K562 (cell line): ENCODE results near the gene LVRN. TPM values are rescaled to one million over a fixed set of nuclear protein-coding genes. Genes with fewer than 3 reads are reported as not detected.

Source experiments
- HNRNPLL ChIP-seq: fragments of 200-400 bp; formaldehyde crosslinking; IDR thresholded peaks from 2 replicates; pipeline ENCODE4 v1.6.1; 2017; ENCODE audit warnings: low read length, low read depth, mild to moderate bottlenecking; ENCODE audit not compliant: poor library complexity, severe bottlenecking
- NFIX ChIP-seq: fragments of 250-450 bp; sonication (Bioruptor Pico); IDR thresholded peaks from 2 replicates; pipeline ENCODE4 v1.4.0; 2020; ENCODE audit warnings: low read depth, mild to moderate bottlenecking, moderate library complexity
- ZBED1 ChIP-seq: IDR thresholded peaks from 2 replicates; pipeline ENCODE4 v1.6.1; 2014
- polyA plus RNA-seq, 8 experiments: library from polyadenylated mRNA; depleted of rRNA in 4 of 8; stranded (reverse) in 5 of 8; unstranded in 3 of 8; fragments of >200 nt; fragmentation: Nextera tagmentation in 2 of 8; fragmentation: Illumina TruSeq in 1 of 8; extraction: Ambion mirVana in 2 of 8; extraction: Trizol in 1 of 8; gene quantifications; 2 replicates each; pipeline versions ENCODE4 v1.2.1 to v1.2.3, GENCODE V29; 2011 to 2014; ENCODE audit warnings: inconsistent platforms in 1 of 8, missing spikeins in 1 of 8
- total RNA-seq, 7 experiments: library from RNA; depleted of rRNA in 6 of 7; stranded (reverse); fragments of >200 nt in 6 of 7; fragmentation: Illumina TruSeq in 2 of 7; extraction: Trizol in 2 of 7; gene quantifications; 2 replicates each; pipeline versions ENCODE4 v1.2.1 to v1.2.3, GENCODE V29; 2011 to 2021; ENCODE audit warnings: low replicate concordance in 1 of 7
- TF ChIP-seq, protein P1 (sequence below), 2 experiments: fragments of 450-650 bp; IDR thresholded peaks; 2 replicates each; pipeline ENCODE4 v1.6.1; 2016; ENCODE audit warnings: mild to moderate bottlenecking in 2 of 2, borderline replicate concordance in 1 of 2, low read depth in 1 of 2, moderate library complexity in 1 of 2

The LVRN gene
- total and polyA plus RNA-seq, 9 of the 15 experiments (the other 6 are each of a cell fraction or from before 2014, with no cell fraction given), result 2.6 to 5.3 (median 4.1) TPM

DNA sequence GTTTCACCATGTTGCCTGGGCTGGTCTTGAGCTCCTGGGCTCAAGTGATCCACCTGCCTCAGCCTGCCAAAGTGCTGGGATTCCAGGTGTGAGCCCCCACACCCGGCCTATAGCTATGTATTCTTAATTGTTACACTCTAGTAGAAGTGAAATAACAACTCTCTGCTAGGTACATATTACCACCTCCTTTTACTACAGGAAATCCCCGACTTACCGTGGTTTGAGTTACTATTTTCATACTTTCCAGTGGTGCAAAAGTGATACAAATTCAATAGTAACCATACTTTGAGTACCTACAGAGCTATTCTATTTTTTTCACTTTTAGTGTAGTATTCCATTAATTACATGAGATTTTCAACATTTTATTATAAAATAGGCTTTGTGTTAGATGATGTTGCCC is 70.7 kb downstream of the LVRN start (continued):
- no peak for TF ChIP-seq NFIX
- TF ChIP-seq HNRNPLL, result no peak
- no peak for TF ChIP-seq ZBED1
- TF ChIP-seq, protein P1, sequence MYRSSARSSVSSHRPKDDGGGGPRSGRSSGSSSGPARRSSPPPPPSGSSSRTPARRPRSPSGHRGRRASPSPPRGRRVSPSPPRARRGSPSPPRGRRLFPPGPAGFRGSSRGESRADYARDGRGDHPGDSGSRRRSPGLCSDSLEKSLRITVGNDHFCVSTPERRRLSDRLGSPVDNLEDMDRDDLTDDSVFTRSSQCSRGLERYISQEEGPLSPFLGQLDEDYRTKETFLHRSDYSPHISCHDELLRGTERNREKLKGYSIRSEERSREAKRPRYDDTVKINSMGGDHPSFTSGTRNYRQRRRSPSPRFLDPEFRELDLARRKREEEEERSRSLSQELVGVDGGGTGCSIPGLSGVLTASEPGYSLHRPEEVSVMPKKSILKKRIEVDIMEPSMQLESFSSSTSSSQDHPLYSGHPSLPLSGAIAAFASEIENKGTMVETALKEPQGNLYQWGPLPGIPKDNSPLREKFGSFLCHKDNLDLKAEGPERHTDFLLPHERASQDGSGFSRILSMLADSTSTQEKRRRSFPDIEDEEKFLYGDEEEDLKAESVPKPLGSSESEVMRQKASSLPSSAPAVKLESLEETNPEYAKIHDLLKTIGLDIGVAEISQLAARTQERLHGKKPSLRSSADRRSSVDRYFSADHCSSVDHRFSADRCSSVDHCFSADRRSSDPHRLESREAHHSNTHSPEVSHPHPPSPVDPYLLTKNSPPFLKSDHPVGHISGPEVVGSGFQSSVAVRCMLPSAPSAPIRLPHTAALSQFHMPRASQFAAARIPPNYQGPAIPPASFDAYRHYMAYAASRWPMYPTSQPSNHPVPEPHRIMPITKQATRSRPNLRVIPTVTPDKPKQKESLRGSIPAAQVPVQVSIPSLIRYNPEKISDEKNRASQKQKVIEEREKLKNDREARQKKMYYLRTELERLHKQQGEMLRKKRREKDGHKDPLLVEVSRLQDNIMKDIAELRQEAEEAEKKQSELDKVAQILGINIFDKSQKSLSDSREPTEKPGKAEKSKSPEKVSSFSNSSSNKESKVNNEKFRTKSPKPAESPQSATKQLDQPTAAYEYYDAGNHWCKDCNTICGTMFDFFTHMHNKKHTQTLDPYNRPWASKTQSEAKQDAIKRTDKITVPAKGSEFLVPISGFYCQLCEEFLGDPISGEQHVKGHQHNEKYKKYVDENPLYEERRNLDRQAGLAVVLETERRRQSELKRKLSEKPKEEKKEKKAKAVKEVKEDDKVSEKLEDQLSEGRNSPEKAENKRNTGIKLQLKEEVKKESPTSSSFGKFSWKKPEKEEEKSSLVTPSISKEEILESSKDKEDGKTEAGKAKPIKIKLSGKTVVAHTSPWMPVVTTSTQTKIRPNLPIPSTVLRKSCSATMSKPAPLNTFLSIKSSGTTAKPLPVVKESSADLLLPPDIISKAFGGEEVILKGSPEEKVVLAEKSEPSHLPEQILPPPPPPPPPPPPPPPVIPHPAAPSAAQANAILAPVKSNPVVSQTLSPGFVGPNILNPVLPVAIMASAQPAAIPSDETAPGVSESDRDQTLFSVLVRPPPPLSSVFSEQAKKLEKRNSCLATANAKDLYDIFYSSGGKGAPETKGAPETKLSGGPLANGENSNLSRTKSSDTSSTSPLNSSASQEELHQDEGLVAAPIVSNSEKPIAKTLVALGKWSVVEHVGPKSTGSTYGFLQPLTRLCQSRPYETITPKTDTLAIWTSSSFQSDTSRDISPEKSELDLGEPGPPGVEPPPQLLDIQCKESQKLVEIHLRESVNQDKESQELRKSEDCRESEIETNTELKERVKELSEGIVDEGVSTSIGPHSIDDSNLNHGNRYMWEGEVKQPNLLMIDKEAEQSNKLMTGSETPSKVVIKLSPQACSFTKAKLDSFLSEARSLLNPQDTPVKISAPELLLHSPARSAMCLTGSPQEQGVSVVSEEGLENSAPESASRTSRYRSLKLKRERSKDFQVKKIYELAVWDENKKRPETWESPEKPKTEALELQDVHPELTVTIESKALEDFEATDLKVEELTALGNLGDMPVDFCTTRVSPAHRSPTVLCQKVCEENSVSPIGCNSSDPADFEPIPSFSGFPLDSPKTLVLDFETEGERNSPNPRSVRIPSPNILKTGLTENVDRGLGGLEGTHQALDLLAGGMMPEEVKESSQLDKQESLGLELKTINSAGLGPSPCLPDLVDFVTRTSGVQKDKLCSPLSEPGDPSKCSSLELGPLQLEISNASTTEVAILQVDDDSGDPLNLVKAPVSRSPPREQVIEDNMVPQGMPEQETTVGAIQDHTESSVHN (IDR thresholded peaks at IDR 0.05; ENCODE audit: borderline replicate concordance in 1 of 2, low read depth in 1 of 2), result no peak
